AG08396 (cell line): Measurements from ENCODE around the gene SIRPG.

ENCODE experiments used
- DNase-seq: peaks from one replicate; pipeline ENCODE4 v3.0.0; 2012; ENCODE audit warnings: low spot score, mixed read lengths

The SIRPG gene

GRCh38 chr20:1595333-1595732, 62.2 kb downstream of the SIRPG start:
- no peak for DNase-seq

DNA sequence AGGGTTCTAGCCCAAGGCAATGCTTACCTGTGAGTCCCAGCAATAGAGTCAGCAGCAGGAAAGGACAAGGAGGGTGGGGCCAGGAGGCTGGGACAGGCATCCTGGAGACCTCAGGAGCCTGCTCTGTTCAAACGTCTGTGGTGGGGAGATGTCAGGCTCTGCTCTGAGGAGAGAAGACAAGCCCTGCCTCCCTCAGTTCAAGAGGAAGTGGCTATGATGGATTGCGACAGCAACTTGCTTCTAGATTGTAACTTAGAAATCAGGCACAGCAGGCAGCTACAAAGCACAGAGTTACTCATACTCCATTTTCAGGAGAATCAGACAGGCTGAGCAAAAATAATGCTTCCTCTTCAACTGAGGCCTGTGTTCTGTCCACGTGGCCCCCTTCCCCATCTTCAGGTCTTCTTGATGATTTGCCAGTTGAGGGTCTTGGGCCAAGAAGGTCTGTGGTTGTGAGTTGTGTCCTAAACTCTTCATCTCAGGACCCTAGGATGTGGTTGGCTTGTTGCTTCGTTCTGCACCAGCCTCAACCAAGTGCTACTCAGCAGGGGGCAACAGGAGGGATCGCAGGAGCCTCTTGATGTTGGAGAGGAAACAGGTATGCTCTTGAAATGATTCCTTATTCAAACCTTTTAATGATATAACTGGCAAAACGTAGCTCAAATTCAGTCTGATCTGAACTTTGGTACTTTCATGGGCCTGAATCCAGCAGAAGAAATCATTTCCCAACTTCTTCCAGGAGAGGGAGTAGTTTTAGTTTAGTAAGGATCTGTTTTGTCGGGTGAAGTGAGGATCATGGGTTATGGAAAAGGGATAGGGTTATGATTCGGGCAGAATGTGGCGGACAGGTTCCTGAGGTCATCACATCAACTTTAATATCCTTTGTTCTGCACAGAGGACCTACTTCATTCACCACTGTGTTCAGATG, 68.8 kb downstream of the SIRPG start:
- no peak for DNase-seq

DNA sequence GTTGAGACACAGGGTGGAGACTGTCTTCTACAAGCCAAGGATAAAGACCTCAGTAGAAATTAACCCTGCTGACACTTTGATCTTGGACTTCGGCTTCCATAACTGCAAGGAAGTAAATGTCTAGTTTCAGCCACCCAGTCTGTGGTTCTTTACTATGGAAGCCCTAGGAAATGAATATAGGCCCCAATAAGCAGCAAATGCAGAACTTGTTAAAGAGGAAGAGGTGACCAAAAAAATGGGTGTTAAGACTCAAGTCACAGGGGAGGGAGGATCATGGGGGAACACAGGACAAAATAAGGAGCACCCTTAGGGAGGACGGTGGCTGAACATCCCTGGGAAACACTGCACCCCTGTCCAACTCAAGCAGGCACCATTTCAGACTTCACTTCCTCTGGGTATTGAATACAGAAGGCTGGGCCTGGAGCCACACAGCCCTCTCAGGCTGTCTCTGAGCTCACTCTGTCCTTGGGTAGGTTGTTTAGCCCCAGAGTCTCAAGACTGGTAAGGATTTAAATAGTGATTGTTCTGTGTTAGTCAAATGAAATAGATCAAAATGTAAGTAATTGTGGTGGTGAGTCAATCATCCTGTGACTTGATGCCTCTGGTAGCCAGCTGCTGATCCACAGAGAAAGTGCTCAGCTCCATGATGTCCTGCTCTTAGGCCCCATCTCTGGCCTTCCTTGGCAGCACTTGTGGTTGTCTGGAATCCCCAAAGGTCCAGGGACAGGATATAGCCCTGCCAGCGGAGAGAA, 69.6 kb downstream of the SIRPG start:
- DNase-seq = no peak

GRCh38 chr20:1579488-1579887, 78.1 kb downstream of the SIRPG start:
- DNase-seq = no peak
